Lower lobe of right lung (tissue), 2 donors: ENCODE measurements around the gene SMYD4. TPM values are rescaled to one million over a fixed set of nuclear protein-coding genes. Genes with fewer than 3 reads are reported as not detected.

Source experiments
- ATAC-seq, 2 donors: fragments of 200-7000 bp; cut with Tn5 transposase; one replicate each; pipeline ENCODE4 v1.9.1; 2020 to 2022; ENCODE audit warnings: mild to moderate bottlenecking in 2 of 2, moderate library complexity in 2 of 2
- DNase-seq: peaks from one replicate; pipeline ENCODE4 v3.0.0-alpha.2; 2020
- H3K27ac ChIP-seq: fragments of 200-600 bp; one replicate; pipeline ENCODE4 v1.8.0; 2022
- H3K27me3 ChIP-seq: fragments of 200-600 bp; one replicate; pipeline ENCODE4 v1.8.0; 2022; ENCODE audit warnings: low read depth
- H3K36me3 ChIP-seq: fragments of 200-600 bp; one replicate; pipeline ENCODE4 v1.8.0; 2022; ENCODE audit warnings: mild to moderate bottlenecking
- H3K4me1 ChIP-seq: fragments of 200-600 bp; one replicate; pipeline ENCODE4 v1.8.0; 2022
- H3K4me3 ChIP-seq: fragments of 200-600 bp; one replicate; pipeline ENCODE4 v1.8.0; 2022; ENCODE audit warnings: mild to moderate bottlenecking
- H3K9me3 ChIP-seq: fragments of 200-600 bp; one replicate; pipeline ENCODE4 v1.8.0; 2022
- CTCF ChIP-seq: fragments of 200-600 bp; IDR thresholded peaks from one replicate; pipeline ENCODE4 v1.8.0; 2022; ENCODE audit warnings: antibody characterized with exemption, mild to moderate bottlenecking
- intact Hi-C: fragments of 100-400 bp; cut with DNase I; formaldehyde crosslinking; loops from one replicate; pipeline ENCODE4 v1.11.0; 2022
- total RNA-seq: library from RNA; stranded (reverse); fragmentation: NEBNext Ultra II Directional; extraction: Animal tissue kit (Norgen Biotek cat#: 25700); gene quantifications from one replicate; pipeline ENCODE4 v1.2.1, GENCODE V29; 2021
- donor health status: DM: no; HTN: yes; CAD: no; lungs with severe emphysema.

The SMYD4 gene
- total RNA-seq, 1 donor from 2014 or later = 21.9 TPM

GRCh38 chr17:1872976-1873375 is 43.3 kb upstream of the SMYD4 start:
- Histone ChIP-seq H3K36me3 (peaks cover 66% of the 10 kb centered on the region), H3K27me3 (no peaks in the 10 kb centered on the region)
- intact Hi-C loops = no loop called here

GRCh38 chr17:1872254-1872653 is 42.6 kb upstream of the SMYD4 start:
- ATAC-seq = no peak
- Histone ChIP-seq H3K4me1 (no peaks in the 10 kb centered on the region), H3K27ac (no peak overlapping the region), H3K4me3 (no peak overlapping the region), H3K27me3 (no peaks in the 10 kb centered on the region), H3K9me3 (no peaks in the 10 kb centered on the region), H3K36me3 (peaks cover 59% of the 10 kb centered on the region)
- no peak for TF ChIP-seq CTCF
- DNase-seq = no peak
- intact Hi-C loops = no loop called here

More at GRCh38 chr17:1872976-1873375, 43.3 kb upstream of the SMYD4 start:
- TF ChIP-seq CTCF = no peak
- no peak for ATAC-seq
- no peak overlapping the region for H3K27ac ChIP-seq
- no peak for DNase-seq
- no peaks in the 10 kb centered on the region for H3K9me3 ChIP-seq
- no peak overlapping the region for H3K4me3 ChIP-seq
- no peaks in the 10 kb centered on the region for H3K4me1 ChIP-seq

GRCh38 chr17:1871756-1872155 is 42.1 kb upstream of the SMYD4 start:
- Histone ChIP-seq H3K27me3 (no peaks in the 10 kb centered on the region), H3K4me3 (no peak overlapping the region), H3K36me3 (peaks cover 54% of the 10 kb centered on the region), H3K4me1 (no peaks in the 10 kb centered on the region), H3K9me3 (no peaks in the 10 kb centered on the region), H3K27ac (no peak overlapping the region)
- intact Hi-C loops = no loop called here
- no peak for ATAC-seq
- no peak for DNase-seq
- TF ChIP-seq CTCF = no peak

GRCh38 chr17:1870592-1870991 is 40.9 kb upstream of the SMYD4 start:
- no peaks in the 10 kb centered on the region for H3K4me1 ChIP-seq
- no peak overlapping the region for H3K4me3 ChIP-seq
- H3K27me3 ChIP-seq = no peaks in the 10 kb centered on the region
- H3K27ac ChIP-seq = no peak overlapping the region
- DNase-seq = no peak
- TF ChIP-seq CTCF = no peak
- no peaks in the 10 kb centered on the region for H3K9me3 ChIP-seq
- H3K36me3 ChIP-seq = peaks cover 42% of the 10 kb centered on the region
- no peak for ATAC-seq
- intact Hi-C loops = no loop called here

GRCh38 chr17:1868090-1868489 is 38.4 kb upstream of the SMYD4 start:
- H3K4me3 ChIP-seq = no peak overlapping the region
- TF ChIP-seq CTCF = no peak
- H3K27me3 ChIP-seq = no peaks in the 10 kb centered on the region
- ATAC-seq = no peak
- peaks cover 23% of the 10 kb centered on the region for H3K36me3 ChIP-seq
- intact Hi-C loops = no loop called here
- no peaks in the 10 kb centered on the region for H3K9me3 ChIP-seq
- no peak overlapping the region for H3K27ac ChIP-seq
- no peak for DNase-seq
- no peaks in the 10 kb centered on the region for H3K4me1 ChIP-seq

- intact Hi-C loops = no loop called here
- no peaks in the 10 kb centered on the region for H3K4me1 ChIP-seq
- H3K36me3 ChIP-seq = peaks cover 21% of the 10 kb centered on the region
- TF ChIP-seq CTCF = no peak
- H3K4me3 ChIP-seq = no peak overlapping the region
- H3K9me3 ChIP-seq = no peaks in the 10 kb centered on the region
- DNase-seq = no peak
- H3K27me3 ChIP-seq = no peaks in the 10 kb centered on the region
- no peak for ATAC-seq
- no peak overlapping the region for H3K27ac ChIP-seq
These were observed 37.6 kb upstream of the SMYD4 start for GRCh38 chr17:1867307-1867706.
